GM13976 (cell line): Measurements from ENCODE around the gene CAPN5.

Source experiments
- DNase-seq: peaks from one replicate; pipeline ENCODE4 v3.0.0; 2012; ENCODE audit warnings: low spot score
- CTCF ChIP-seq: IDR thresholded peaks from 2 replicates; pipeline ENCODE4 v1.5.1; 2012; ENCODE audit warnings: borderline replicate concordance, mild to moderate bottlenecking; ENCODE audit not compliant: insufficient read depth; ENCODE audit errors: extremely low read depth, missing control alignments, control extremely low read depth
- in situ Hi-C: fragments of 300-500 bp; cut with MboI; formaldehyde crosslinking; loops from one replicate; pipeline ENCODE4 v1.12.0; 2022; ENCODE audit warnings: low sequenced_read_pairs, mixed read lengths, inconsistent platforms; ENCODE audit not compliant: unreplicated experiment

Gene CAPN5

GRCh38 chr11:77129069-77129841, 62.5 kb downstream of the CAPN5 start:
- no peak for DNase-seq
- TF ChIP-seq CTCF, result no peak
- in situ Hi-C loops, result no loop called here

DNA sequence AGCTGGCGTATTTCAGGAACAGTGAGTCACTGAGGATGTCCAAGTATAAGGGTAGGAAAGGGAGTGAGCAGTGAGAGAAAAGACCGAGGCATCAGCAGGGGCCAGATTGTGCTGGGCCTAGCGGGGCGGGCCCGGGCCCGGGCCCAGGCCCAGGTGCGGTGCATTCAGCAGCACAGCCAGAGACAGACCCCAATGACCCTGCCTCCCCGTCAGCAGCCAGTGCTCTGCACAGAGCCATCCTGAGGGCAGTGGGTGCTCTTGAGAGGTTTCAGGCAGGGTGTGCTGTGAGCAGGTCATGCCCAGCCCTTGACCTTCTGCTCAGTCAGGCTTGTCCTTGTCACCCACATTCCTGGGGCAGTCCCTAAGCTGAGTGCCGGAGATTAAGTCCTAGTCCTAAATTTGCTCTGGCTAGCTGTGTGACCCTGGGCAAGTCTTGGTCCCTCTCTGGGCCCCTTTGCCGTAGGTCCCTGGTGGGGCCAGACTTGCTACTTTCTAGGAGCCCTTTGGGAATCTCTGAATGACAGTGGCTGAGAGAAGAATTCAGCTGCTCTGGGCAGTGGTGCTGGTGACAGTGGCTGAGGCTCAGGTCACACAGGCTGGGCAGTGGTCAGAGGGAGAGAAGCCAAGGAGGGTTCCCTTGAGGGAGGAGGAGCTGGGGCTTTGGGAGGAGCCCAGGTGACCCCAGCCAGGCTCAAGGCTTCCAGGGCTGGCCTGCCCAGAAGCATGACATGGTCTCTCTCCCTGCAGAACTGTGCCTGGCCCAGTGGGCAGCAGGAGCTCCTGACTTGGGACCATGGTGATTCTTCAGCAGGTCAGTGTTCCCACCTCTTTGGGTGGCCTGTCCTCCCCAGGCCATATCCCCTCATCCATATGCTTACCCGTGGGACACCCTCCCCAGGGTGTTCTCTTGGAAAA, 63.3 kb downstream of the CAPN5 start:
- in situ Hi-C loops, result no loop called here
- DNase-seq, result no peak
- no peak for TF ChIP-seq CTCF

DNA sequence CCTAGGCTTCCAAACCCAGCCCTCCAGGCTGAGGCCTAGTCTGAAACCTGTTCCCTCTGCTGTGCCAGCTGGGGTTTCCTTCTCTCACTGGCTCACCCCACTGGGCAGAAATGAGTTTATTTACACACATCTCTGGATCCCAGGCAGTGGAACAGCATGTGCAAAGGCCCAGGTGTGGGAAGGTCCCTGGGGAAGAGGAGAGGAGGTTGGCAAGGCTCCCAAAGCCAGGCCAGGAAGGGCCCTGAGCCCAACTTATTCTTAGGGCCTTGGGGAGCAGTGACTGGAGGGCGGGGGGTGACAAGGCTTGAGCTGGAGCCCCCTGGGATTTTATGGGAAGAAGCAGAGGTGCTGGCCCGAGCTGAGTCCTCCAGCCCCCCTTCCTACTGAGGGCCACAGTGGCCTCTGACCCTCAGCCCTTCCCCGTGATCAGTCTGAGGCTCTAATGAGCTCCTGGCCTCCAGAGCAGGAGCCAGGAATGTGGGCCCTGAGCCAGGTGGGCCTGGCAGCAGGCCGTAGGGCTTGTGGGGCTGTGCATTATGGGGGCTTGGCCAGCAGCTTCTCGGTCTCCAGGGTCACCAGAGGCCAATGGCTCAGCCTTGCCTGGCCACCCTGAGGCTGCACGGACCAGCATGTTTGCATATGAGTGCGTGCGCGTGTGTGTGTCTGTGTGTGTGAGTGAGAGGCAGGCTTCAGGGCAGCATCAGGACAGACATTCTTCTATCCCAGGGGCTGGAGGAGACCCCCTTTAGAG, 64.2 kb downstream of the CAPN5 start:
- in situ Hi-C loops, result no loop called here
- DNase-seq, result no peak
- TF ChIP-seq CTCF, result no peak

DNA sequence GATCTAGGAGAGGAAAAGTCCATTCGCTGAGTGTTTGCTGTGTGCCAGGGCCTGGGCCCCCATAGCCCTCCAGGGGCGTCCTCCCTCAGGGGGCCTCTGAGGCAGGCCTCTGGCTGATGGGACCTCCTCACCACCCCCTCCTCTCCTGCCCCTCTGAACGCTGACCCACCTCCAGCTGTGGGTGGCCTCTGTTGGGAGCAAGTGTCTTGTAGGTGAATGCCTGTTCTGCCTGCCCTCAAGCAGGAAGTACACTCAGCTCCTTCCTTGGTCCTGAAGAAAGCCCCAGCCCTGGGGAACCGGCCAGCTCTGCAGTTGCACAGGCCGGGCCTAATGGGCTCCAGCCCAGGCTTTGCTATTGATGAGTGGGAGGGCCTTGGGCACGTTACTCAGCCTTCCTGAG, 64.8 kb downstream of the CAPN5 start:
- in situ Hi-C loops, result no loop called here
- no peak for TF ChIP-seq CTCF
- DNase-seq, result no peak

GRCh38 chr11:77135069-77135468, 68.3 kb downstream of the CAPN5 start:
- in situ Hi-C loops, result no loop called here
- no peak for TF ChIP-seq CTCF

DNA sequence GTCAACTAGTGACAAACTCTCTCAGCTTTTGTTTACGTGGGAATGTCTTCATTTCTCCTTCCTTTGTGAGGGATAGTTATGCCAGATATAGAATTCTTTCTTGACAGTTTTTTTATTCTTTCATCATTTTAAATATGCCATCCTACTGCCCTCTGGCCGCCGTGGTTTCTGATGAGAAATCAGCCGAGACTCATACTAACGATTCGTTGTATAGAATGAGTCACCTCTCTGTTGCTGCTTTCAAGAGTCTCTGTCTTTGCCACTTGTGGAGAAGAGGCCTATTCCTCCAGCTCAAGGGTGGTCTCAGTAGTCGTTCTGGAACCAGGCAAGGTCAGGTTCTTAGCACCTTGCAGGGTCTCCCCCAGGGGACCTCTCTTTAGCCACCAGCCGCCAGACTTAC, 69.3 kb downstream of the CAPN5 start:
- DNase-seq, result no peak
- in situ Hi-C loops, result no loop called here
- no peak for TF ChIP-seq CTCF

More at GRCh38 chr11:77135069-77135468, 68.3 kb downstream of the CAPN5 start:
- DNase-seq, result no peak
